ENCODE data around the gene DIDO1. TPM values are rescaled to one million over a fixed set of nuclear protein-coding genes. Genes with fewer than 3 reads are reported as not detected.

Gene DIDO1
- total RNA-seq, 2 donors from 2014 or later = 63.8 to 80.4 TPM

DNA sequence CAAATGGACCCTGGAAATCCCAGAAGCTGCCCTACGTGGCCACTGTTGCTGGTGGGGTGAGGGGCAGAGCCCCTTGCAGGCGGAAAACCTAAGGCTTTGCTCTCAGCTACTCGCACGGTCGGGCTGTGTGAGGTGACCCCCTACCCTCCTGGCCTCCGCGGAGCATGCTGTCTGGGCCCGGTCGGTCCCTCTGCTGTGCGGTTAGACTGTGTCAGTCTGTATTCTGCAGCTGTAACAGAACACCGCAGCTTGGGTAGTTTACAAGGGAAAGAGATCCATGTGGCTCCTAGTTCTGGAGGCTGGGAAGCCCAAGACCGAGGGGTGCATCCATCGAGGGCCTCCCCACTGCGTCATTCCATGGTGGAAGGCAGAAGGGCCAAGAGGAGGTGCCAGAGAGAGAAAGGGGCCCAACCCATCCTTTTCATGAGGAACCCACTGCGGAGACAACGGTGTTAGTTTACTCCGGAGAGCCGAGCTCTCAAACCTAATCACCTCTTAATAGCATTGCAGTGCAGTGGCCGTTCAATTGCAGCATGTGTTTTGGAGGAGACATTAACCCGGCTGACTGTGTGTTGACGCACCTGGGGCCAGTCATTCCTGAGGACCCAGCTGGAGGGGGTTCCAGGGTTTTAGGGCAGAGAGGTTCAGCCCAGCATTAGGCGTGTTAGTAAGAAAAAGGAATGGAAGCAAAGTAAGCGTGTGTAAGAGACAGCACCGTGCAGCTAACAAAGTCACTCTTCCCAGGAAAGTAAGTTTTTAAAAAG lies 91.2 kb downstream of the DIDO1 start:
- TF ChIP-seq, protein P1, sequence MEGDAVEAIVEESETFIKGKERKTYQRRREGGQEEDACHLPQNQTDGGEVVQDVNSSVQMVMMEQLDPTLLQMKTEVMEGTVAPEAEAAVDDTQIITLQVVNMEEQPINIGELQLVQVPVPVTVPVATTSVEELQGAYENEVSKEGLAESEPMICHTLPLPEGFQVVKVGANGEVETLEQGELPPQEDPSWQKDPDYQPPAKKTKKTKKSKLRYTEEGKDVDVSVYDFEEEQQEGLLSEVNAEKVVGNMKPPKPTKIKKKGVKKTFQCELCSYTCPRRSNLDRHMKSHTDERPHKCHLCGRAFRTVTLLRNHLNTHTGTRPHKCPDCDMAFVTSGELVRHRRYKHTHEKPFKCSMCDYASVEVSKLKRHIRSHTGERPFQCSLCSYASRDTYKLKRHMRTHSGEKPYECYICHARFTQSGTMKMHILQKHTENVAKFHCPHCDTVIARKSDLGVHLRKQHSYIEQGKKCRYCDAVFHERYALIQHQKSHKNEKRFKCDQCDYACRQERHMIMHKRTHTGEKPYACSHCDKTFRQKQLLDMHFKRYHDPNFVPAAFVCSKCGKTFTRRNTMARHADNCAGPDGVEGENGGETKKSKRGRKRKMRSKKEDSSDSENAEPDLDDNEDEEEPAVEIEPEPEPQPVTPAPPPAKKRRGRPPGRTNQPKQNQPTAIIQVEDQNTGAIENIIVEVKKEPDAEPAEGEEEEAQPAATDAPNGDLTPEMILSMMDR (IDR thresholded peaks at IDR 0.05) = no peak
- no peak overlapping the region for H3K27ac ChIP-seq
- no peaks in the 10 kb centered on the region for H3K4me1 ChIP-seq (ENCODE audit: control insufficient read depth in 1 of 2, low read depth in 2 of 2)
- no peak overlapping the region for H3K4me3 ChIP-seq
- H3K27me3 ChIP-seq (replicated peaks; ENCODE audit: insufficient read depth) = no peaks in the 10 kb centered on the region
- no peak for ATAC-seq (ENCODE audit: insufficient number of reproducible peaks, low FRiP score, low read depth)
- H3K36me3 ChIP-seq = no peaks in the 10 kb centered on the region
- no peaks in the 10 kb centered on the region for H3K9me3 ChIP-seq
- no peak for DNase-seq (ENCODE audit: low spot score)

GRCh38 chr20:62832951-62833391 lies 93.3 kb downstream of the DIDO1 start:
- Histone ChIP-seq H3K9me3 (no peaks in the 10 kb centered on the region), H3K27me3 (replicated peaks; ENCODE audit: insufficient read depth) (no peaks in the 10 kb centered on the region), H3K4me1 (ENCODE audit: control insufficient read depth in 1 of 2, low read depth in 2 of 2) (no peaks in the 10 kb centered on the region), H3K27ac (no peak overlapping the region), H3K36me3 (no peaks in the 10 kb centered on the region), H3K4me3 (no peak overlapping the region)
- TF ChIP-seq, protein P1 (IDR thresholded peaks at IDR 0.05) = no peak
- no peak for DNase-seq (ENCODE audit: low spot score)
- no peak for ATAC-seq (ENCODE audit: insufficient number of reproducible peaks, low FRiP score, low read depth)

GRCh38 chr20:62832212-62832922 lies 93.9 kb downstream of the DIDO1 start:
- H3K27ac ChIP-seq = no peak overlapping the region
- H3K9me3 ChIP-seq = no peaks in the 10 kb centered on the region
- H3K4me3 ChIP-seq = no peak overlapping the region
- TF ChIP-seq, protein P1 (IDR thresholded peaks at IDR 0.05) = no peak
- DNase-seq (ENCODE audit: low spot score) (no peak), ATAC-seq (ENCODE audit: insufficient number of reproducible peaks, low FRiP score, low read depth) (no peak)
- H3K27me3 ChIP-seq (replicated peaks; ENCODE audit: insufficient read depth) = no peaks in the 10 kb centered on the region
- H3K36me3 ChIP-seq = no peaks in the 10 kb centered on the region
- H3K4me1 ChIP-seq (ENCODE audit: control insufficient read depth in 1 of 2, low read depth in 2 of 2) = no peaks in the 10 kb centered on the region

GRCh38 chr20:62831854-62832211 lies 94.5 kb downstream of the DIDO1 start:
- Histone ChIP-seq H3K36me3 (no peaks in the 10 kb centered on the region), H3K4me1 (ENCODE audit: control insufficient read depth in 1 of 2, low read depth in 2 of 2) (no peaks in the 10 kb centered on the region), H3K27ac (no peak overlapping the region), H3K4me3 (no peak overlapping the region), H3K9me3 (no peaks in the 10 kb centered on the region), H3K27me3 (replicated peaks; ENCODE audit: insufficient read depth) (no peaks in the 10 kb centered on the region)
- no peak for ATAC-seq (ENCODE audit: insufficient number of reproducible peaks, low FRiP score, low read depth)
- TF ChIP-seq, protein P1 (IDR thresholded peaks at IDR 0.05) = no peak
- DNase-seq (ENCODE audit: low spot score) = no peak

GRCh38 chr20:62831361-62831788 lies 94.9 kb downstream of the DIDO1 start:
- H3K27me3 ChIP-seq (replicated peaks; ENCODE audit: insufficient read depth) = no peaks in the 10 kb centered on the region
- no peak overlapping the region for H3K27ac ChIP-seq
- no peak overlapping the region for H3K4me3 ChIP-seq
- no peaks in the 10 kb centered on the region for H3K9me3 ChIP-seq
- DNase-seq (ENCODE audit: low spot score) = no peak
- no peak for ATAC-seq (ENCODE audit: insufficient number of reproducible peaks, low FRiP score, low read depth)
- TF ChIP-seq, protein P1 (IDR thresholded peaks at IDR 0.05) = no peak
- no peaks in the 10 kb centered on the region for H3K4me1 ChIP-seq (ENCODE audit: control insufficient read depth in 1 of 2, low read depth in 2 of 2)
- H3K36me3 ChIP-seq = no peaks in the 10 kb centered on the region

Measured in thoracic aorta (tissue), 2 donors.